Retinal pigment epithelial cell (primary cell): ENCODE results near the gene WDR33.

Experiments
- DNase-seq: peaks from one replicate; pipeline ENCODE4 v3.0.0-alpha.2; 2010; ENCODE audit warnings: low read depth
- H3K4me3 ChIP-seq: 2 replicates; pipeline ENCODE4 v1.5.1; 2011; ENCODE audit warnings: mild to moderate bottlenecking, low read length, control low read depth, moderate library complexity
- CTCF ChIP-seq: conservative IDR thresholded peaks from 2 replicates; pipeline ENCODE4 v1.5.1; 2011; ENCODE audit warnings: low read depth, low read length, control low read depth, inconsistent platforms

Gene WDR33

GRCh38 chr2:127688405-127688804 lies 122.6 kb downstream of the WDR33 start:
- no peak for TF ChIP-seq CTCF
- DNase-seq = no peak
- H3K4me3 ChIP-seq = no peak overlapping the region

DNA sequence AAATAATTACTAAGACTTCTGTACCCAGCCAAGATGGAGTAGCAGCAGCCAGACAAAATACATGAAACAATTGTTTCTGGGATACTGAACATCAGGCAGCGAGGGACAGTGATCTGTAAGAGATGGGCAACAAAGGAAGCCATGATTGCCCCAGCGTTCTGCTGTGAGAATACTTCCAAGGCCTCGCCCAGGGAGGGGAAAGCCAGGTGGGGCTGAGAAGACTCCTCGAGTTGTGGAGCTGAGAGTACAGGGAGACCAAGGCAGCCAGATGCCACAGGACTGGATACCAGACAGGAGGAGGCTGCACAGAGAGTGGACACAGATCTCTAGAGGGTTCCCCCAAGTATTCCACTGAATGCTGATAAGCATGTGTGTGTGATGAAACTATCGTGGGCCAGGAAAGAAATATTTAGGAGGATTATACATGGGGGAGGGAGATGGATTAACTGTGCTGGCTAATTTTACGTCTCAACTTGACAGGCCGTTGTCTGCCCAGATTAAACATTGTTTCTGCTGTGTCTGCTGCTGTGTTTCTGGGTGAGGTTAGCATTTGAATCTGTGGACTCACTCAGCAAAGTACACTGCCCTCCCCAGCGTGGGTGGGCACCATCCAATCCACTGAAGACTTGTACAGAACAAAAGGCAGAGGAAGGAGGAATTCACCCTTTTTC lies 125.4 kb downstream of the WDR33 start:
- DNase-seq = no peak
- TF ChIP-seq CTCF = no peak

GRCh38 chr2:127683757-127684156 lies 127.2 kb downstream of the WDR33 start:
- H3K4me3 ChIP-seq = no peak overlapping the region
- no peak for DNase-seq
- TF ChIP-seq CTCF = no peak

More for the DNA sequence above, 125.4 kb downstream of the WDR33 start:
- H3K4me3 ChIP-seq = no peak overlapping the region

- DNase-seq = no peak
- TF ChIP-seq CTCF = no peak
- no peak overlapping the region for H3K4me3 ChIP-seq
Observed at GRCh38 chr2:127683056-127683455, 127.9 kb downstream of the WDR33 start.

GRCh38 chr2:127681976-127682857 lies 128.8 kb downstream of the WDR33 start:
- TF ChIP-seq CTCF = no peak
- no peak overlapping the region for H3K4me3 ChIP-seq
- DNase-seq = no peak

DNA sequence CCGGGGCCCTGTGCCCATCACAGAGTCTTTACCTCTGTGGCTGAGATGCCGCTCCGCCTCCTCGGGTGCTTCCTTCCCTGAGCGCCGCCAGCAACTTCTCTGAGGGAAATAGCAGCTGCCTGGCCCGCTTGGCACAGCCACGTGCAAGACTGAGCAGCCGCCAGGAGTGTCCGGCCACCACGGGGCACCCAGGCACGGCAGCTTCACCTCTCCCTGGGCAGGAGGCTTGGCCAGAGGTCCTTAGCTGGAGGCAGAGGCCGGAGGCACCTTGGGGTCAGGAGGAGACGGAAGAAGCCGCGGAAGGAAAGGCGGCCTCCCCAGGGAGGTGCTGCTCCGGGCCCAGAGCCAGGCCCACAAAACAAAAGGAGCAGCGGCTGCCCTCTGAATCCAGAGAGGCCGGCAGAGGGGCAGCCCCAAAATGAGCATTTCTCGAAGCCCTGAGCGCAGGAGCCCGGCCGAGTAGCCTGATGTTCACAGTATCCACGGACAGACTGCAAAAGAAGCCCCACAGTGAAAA lies 129.6 kb downstream of the WDR33 start:
- no peak for TF ChIP-seq CTCF
- DNase-seq = no peak
- H3K4me3 ChIP-seq = no peak overlapping the region
